NCI-H82 (cell line): ENCODE results near the gene CHD8.
"Not testable (repeated sequence)": the region's sequence is repeated elsewhere in the genome, so short reads cannot be mapped to it uniquely, and the experiment has no call there.

Source experiments
- DNase-seq: peaks from one replicate; lab custom pipeline; 2025; lab: John Stamatoyannopoulos, UW

The CHD8 gene

GRCh38 chr14:21455912-21456667 is at the start of gene CHD8:
Gene CHD8, minus strand, starts transcription at chr14:21456123. Its CDS starts 24,480 bp downstream, at chr14:21431643.
- peak; percentile 99 for DNase-seq

- no peak for DNase-seq
Observed at GRCh38 chr14:21505012-21505553, 49.2 kb upstream of the CHD8 start.

GRCh38 chr14:21503376-21503775 is 47.5 kb upstream of the CHD8 start:
- no peak for DNase-seq

GRCh38 chr14:21501568-21501967 is 45.6 kb upstream of the CHD8 start:
- no peak for DNase-seq

GRCh38 chr14:21498540-21499526 is 42.9 kb upstream of the CHD8 start:
- peak; percentile 79 for DNase-seq

GRCh38 chr14:21496453-21496852 is 40.5 kb upstream of the CHD8 start:
- DNase-seq: no peak

- no peak for DNase-seq
Observed at GRCh38 chr14:21494902-21495762, 39.2 kb upstream of the CHD8 start.

- DNase-seq: no peak
Observed at GRCh38 chr14:21486640-21487087, 30.7 kb upstream of the CHD8 start.

- peak; percentile 98 for DNase-seq
Observed at GRCh38 chr14:21476925-21477681, 21.2 kb upstream of the CHD8 start, which contains the start of the genes RAB2B and TOX4. Gene RAB2B, minus strand, starts transcription at chr14:21476959. Its CDS starts 87 bp downstream, at chr14:21476872. Gene TOX4, plus strand, starts transcription at chr14:21477195. Its CDS starts 84 bp downstream, at chr14:21477279.

GRCh38 chr14:21476523-21476924 is 20.6 kb upstream of the CHD8 start:
- no peak for DNase-seq

- DNase-seq: no peak
Observed at GRCh38 chr14:21475767-21476522, 20.0 kb upstream of the CHD8 start.

GRCh38 chr14:21467616-21468015 is 11.7 kb upstream of the CHD8 start:
- DNase-seq: no peak

GRCh38 chr14:21455592-21455911 is 371 bp downstream of the CHD8 start:
- DNase-seq: no peak

- peak; percentile 10 for DNase-seq
Observed at GRCh38 chr14:21454843-21455544, 929 bp downstream of the CHD8 start.

GRCh38 chr14:21449899-21450216 is 6.1 kb downstream of the CHD8 start:
- DNase-seq: no peak

- DNase-seq: not testable (repeated sequence)
Observed at GRCh38 chr14:21442657-21443056, 13.3 kb downstream of the CHD8 start.

GRCh38 chr14:21440859-21441258 is 15.1 kb downstream of the CHD8 start:
- DNase-seq: no peak

- peak; percentile 99 for DNase-seq
Observed at GRCh38 chr14:21437063-21437901, 18.6 kb downstream of the CHD8 start.
